Measurements from ENCODE around the gene ERFL. TPM values are rescaled to one million over a fixed set of nuclear protein-coding genes. Genes with fewer than 3 reads are reported as not detected.
A peak's percentile ranks its signal among the peaks of the same experiment; 100 is the strongest.

The ERFL gene
- total RNA-seq, 1 experiment from 2014 or later = 3.8 TPM

DNA sequence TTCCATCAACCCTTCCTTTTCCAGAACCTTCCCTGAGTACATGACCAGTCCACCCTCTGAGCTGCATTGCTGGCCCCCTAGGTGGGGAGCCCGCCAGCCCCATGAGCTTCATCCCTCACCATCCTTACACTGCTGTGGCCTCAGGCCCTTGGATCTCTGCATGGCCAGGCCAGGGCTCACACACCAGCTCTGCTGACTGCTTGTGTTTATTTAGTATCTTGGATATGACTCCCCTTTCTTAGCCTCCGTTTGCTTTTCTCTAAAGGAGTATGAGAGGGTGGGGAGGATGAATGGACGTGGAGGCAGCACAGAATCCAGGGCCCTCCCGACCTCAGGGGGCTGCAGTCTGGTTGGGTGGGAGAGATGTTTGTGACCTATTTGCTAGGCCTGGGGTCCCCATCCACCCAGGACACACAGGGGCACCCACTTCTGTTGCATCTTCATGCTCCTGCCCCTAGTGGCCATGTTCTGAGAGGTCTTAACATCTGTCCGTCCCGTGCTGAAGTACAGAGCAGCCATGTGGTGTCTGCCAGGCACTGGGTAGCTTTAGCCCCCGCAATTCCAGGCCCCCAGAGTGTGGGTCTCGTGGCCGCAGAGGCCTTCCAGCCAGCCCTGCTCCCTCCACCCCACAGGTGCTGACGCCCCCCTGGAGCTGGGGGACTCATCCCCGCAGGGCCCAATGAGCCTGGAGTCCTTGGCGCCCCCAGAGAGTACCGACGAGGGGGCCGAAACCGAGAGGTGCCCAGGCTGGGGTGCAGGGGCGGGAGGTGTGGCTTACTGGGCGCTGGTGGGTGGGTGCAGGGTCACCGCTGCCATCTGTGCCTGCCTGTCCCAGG is 32.3 kb downstream of the ERFL start:
- Histone ChIP-seq H3K4me3 (ENCODE audit: low read length) (no peak overlapping the region), H3K27ac (ENCODE audit: low read length) (peak overlapping the region; percentile 18; the same call in 1 of the 2 replicates), H3K9me2 (replicated peaks; ENCODE audit: insufficient read depth, low read length) (no peaks in the 10 kb centered on the region), H2AFZ (ENCODE audit: low read length) (no peak overlapping the region), H3K4me2 (ENCODE audit: low read depth, low read length, poor library complexity, severe bottlenecking) (no peak overlapping the region), H3K36me3 (ENCODE audit: insufficient read depth, low read length) (peaks cover 22% of the 10 kb centered on the region; the same call in 1 of the 2 replicates), H3K4me1 (ENCODE audit: low read length) (peaks cover 9% of the 10 kb centered on the region), H3K9ac (ENCODE audit: low read length) (no peak overlapping the region), H3K79me2 (ENCODE audit: low read length) (no peaks in the 10 kb centered on the region; the same call in 1 of the 2 replicates), H3K27me3 (ENCODE audit: low read length) (no peaks in the 10 kb centered on the region), H3K9me3 (ENCODE audit: low read length) (no peaks in the 10 kb centered on the region), H4K20me1 (ENCODE audit: insufficient read depth, low read depth, low read length) (no peaks in the 10 kb centered on the region)
- DNase-seq = peak; percentile 79

DNA sequence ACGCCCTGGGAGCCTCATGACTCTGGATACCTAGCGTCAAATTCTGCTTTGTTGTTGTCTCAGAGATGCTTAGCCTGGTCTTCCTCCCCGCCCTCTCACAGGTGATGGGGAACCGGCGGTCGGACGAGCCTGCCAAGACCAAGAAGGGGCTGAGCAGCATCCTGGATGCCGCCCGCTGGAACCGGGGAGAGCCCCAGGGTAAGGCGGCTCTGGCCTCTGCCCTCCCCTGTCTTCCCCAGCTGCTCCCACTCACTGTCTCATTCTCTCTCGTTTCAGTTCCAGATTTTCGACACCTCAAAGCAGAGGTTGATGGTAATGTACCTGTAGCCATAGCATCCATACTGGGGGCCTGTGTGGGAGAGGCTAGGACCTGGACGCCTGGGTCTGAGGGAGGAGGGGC is 33.9 kb downstream of the ERFL start:
- H3K4me2 ChIP-seq (ENCODE audit: low read depth, low read length, poor library complexity, severe bottlenecking) = no peak overlapping the region
- no peaks in the 10 kb centered on the region for H3K9me2 ChIP-seq (replicated peaks; ENCODE audit: insufficient read depth, low read length)
- no peak overlapping the region for H3K4me3 ChIP-seq (ENCODE audit: low read length)
- no peak overlapping the region for H3K9ac ChIP-seq (ENCODE audit: low read length)
- no peak overlapping the region for H2AFZ ChIP-seq (ENCODE audit: low read length)
- H3K27me3 ChIP-seq (ENCODE audit: low read length) = no peaks in the 10 kb centered on the region
- no peak for DNase-seq
- no peaks in the 10 kb centered on the region for H3K9me3 ChIP-seq (ENCODE audit: low read length)
- H3K36me3 ChIP-seq (ENCODE audit: insufficient read depth, low read length) = peaks cover 17% of the 10 kb centered on the region; the same call in 1 of the 2 replicates
- no peaks in the 10 kb centered on the region for H4K20me1 ChIP-seq (ENCODE audit: insufficient read depth, low read depth, low read length)
- no peaks in the 10 kb centered on the region; the same call in 1 of the 2 replicates for H3K79me2 ChIP-seq (ENCODE audit: low read length)
- H3K27ac ChIP-seq (ENCODE audit: low read length) = no peak overlapping the region
- H3K4me1 ChIP-seq (ENCODE audit: low read length) = peaks cover 9% of the 10 kb centered on the region

DNA sequence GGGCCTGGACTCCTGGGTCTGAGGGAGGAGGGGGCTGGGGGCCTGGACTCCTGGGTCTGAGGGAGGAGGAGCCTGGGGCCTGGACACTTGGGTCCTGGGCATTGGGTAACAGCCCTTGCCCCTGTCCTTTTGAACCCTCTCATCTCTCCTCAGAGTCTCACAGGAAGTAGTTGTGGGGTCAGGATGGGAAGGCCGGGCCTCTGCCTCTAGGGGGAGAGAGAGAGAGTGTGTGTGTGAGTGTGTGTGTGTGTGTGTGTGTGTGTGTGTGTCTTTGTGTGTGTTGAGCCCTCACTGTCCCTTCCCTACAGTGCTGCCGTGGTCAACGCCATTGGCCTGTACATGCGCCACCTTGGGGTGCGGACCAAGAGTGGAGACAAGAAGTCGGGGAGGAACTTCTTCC is 34.4 kb downstream of the ERFL start:
- H3K79me2 ChIP-seq (ENCODE audit: low read length) = no peaks in the 10 kb centered on the region; the same call in 1 of the 2 replicates
- no peaks in the 10 kb centered on the region for H3K9me2 ChIP-seq (replicated peaks; ENCODE audit: insufficient read depth, low read length)
- no peak overlapping the region for H2AFZ ChIP-seq (ENCODE audit: low read length)
- no peaks in the 10 kb centered on the region for H3K9me3 ChIP-seq (ENCODE audit: low read length)
- H3K36me3 ChIP-seq (ENCODE audit: insufficient read depth, low read length) = peaks cover 21% of the 10 kb centered on the region; the same call in 1 of the 2 replicates
- H3K9ac ChIP-seq (ENCODE audit: low read length) = no peak overlapping the region
- H3K4me1 ChIP-seq (ENCODE audit: low read length) = peaks cover 9% of the 10 kb centered on the region
- no peak overlapping the region for H3K4me3 ChIP-seq (ENCODE audit: low read length)
- DNase-seq = peak; percentile 77
- H3K27ac ChIP-seq (ENCODE audit: low read length) = no peak overlapping the region
- H4K20me1 ChIP-seq (ENCODE audit: insufficient read depth, low read depth, low read length) = no peaks in the 10 kb centered on the region
- H3K27me3 ChIP-seq (ENCODE audit: low read length) = no peaks in the 10 kb centered on the region
- no peak overlapping the region for H3K4me2 ChIP-seq (ENCODE audit: low read depth, low read length, poor library complexity, severe bottlenecking)

DNA sequence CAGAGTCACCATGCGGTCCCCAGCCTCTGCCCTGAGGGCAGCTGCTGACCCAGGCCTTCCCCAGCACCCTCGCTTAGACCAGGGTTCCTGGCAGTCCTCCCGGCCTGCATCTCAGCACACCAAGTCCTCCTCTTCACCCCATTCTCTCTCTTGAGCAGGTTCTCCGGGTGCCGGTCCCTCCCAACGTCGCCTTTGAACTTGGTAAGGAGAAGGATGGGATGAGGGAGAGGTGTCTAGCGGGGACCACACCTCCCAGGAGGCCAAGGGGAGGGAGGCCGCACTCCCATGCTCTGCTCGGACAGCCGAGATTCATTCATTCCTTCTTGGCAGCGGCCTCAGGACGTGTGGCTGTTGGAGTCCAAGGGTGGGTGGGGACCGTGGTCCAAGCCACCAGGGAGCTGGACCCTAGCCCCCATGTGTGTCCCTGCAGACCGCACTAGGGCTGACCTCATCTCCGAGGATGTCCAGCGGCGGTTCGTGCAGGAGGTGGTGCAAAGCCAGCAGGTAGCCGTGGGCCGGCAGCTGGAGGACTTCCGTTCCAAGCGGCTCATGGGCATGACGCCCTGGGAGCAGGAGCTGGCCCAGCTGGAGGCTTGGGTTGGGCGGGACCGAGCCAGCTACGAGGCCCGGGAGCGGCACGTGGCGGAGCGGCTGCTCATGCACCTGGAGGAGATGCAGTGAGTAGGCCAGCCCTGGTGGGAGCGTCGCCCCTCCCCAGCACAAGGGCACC is 35.9 kb downstream of the ERFL start:
- Histone ChIP-seq H3K36me3 (ENCODE audit: insufficient read depth, low read length) (peaks cover 16% of the 10 kb centered on the region; the same call in 1 of the 2 replicates), H3K79me2 (ENCODE audit: low read length) (peaks cover 11% of the 10 kb centered on the region), H3K9me2 (replicated peaks; ENCODE audit: insufficient read depth, low read length) (no peaks in the 10 kb centered on the region), H4K20me1 (ENCODE audit: insufficient read depth, low read depth, low read length) (no peaks in the 10 kb centered on the region), H3K9ac (ENCODE audit: low read length) (no peak overlapping the region), H3K4me3 (ENCODE audit: low read length) (no peak overlapping the region), H3K4me2 (ENCODE audit: low read depth, low read length, poor library complexity, severe bottlenecking) (no peak overlapping the region), H2AFZ (ENCODE audit: low read length) (no peak overlapping the region), H3K27ac (ENCODE audit: low read length) (no peak overlapping the region), H3K9me3 (ENCODE audit: low read length) (no peaks in the 10 kb centered on the region), H3K4me1 (ENCODE audit: low read length) (peaks cover 12% of the 10 kb centered on the region), H3K27me3 (ENCODE audit: low read length) (no peaks in the 10 kb centered on the region)
- no peak for DNase-seq

DNA sequence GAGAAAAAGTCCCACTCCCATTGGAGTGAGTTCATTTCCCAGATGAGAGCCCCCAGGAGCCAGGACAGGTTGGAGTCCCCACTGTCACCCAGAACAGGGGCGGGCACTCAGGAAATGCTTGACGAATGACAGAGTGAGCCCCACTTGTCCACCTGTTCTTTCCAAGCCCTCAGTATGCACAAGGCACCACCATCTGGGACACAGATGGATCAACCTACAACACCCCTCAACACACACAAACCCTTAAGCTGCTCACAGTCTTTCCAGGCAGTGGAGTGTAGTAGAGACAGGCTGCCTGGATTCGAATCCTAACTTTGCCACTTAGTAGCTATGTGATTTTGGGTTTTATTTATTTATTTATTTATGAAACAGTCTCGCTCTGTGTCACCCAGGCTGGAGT is 37.3 kb downstream of the ERFL start:
- peaks cover 16% of the 10 kb centered on the region; the same call in 1 of the 2 replicates for H3K36me3 ChIP-seq (ENCODE audit: insufficient read depth, low read length)
- no peaks in the 10 kb centered on the region for H3K9me2 ChIP-seq (replicated peaks; ENCODE audit: insufficient read depth, low read length)
- H3K27me3 ChIP-seq (ENCODE audit: low read length) = no peaks in the 10 kb centered on the region
- no peak overlapping the region for H3K27ac ChIP-seq (ENCODE audit: low read length)
- no peaks in the 10 kb centered on the region for H3K9me3 ChIP-seq (ENCODE audit: low read length)
- no peak overlapping the region for H3K4me2 ChIP-seq (ENCODE audit: low read depth, low read length, poor library complexity, severe bottlenecking)
- no peak overlapping the region for H3K9ac ChIP-seq (ENCODE audit: low read length)
- H4K20me1 ChIP-seq (ENCODE audit: insufficient read depth, low read depth, low read length) = no peaks in the 10 kb centered on the region
- H2AFZ ChIP-seq (ENCODE audit: low read length) = no peak overlapping the region
- no peak for DNase-seq
- H3K79me2 ChIP-seq (ENCODE audit: low read length) = peaks cover 25% of the 10 kb centered on the region
- H3K4me3 ChIP-seq (ENCODE audit: low read length) = no peak overlapping the region
- H3K4me1 ChIP-seq (ENCODE audit: low read length) = peaks cover 23% of the 10 kb centered on the region

DNA sequence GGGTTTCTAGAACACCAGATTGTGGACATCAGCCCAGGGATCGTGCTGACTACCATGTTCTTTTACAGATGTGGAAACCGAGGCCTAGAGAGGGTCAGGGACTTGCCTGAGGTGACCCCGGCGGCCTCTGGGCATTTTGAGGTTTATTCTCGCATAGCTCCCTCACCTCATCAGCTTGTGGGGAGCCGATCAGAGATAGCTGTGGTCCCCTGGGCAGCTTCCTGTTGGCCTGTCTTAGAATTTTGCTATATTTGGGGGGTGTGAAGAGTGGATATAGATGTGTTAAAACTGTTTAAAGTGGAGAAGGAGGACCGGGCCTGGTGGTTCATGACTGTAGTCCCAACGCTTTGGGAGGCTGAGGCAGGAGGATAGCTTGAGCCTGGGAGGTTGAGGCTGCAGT is 38.4 kb downstream of the ERFL start:
- no peak overlapping the region for H2AFZ ChIP-seq (ENCODE audit: low read length)
- no peak overlapping the region for H3K4me2 ChIP-seq (ENCODE audit: low read depth, low read length, poor library complexity, severe bottlenecking)
- peaks cover 7% of the 10 kb centered on the region; the same call in 1 of the 2 replicates for H3K36me3 ChIP-seq (ENCODE audit: insufficient read depth, low read length)
- DNase-seq = no peak
- peaks cover 27% of the 10 kb centered on the region for H3K4me1 ChIP-seq (ENCODE audit: low read length)
- no peak overlapping the region for H3K27ac ChIP-seq (ENCODE audit: low read length)
- no peak overlapping the region for H3K9ac ChIP-seq (ENCODE audit: low read length)
- no peak overlapping the region for H3K4me3 ChIP-seq (ENCODE audit: low read length)
- H3K9me3 ChIP-seq (ENCODE audit: low read length) = no peaks in the 10 kb centered on the region
- H3K27me3 ChIP-seq (ENCODE audit: low read length) = no peaks in the 10 kb centered on the region
- no peaks in the 10 kb centered on the region for H3K9me2 ChIP-seq (replicated peaks; ENCODE audit: insufficient read depth, low read length)
- 0 out of 2 replicates have a peak, but pooled peaks cover 2% of the 10 kb centered on the region for H4K20me1 ChIP-seq (ENCODE audit: insufficient read depth, low read depth, low read length)
- peaks cover 35% of the 10 kb centered on the region for H3K79me2 ChIP-seq (ENCODE audit: low read length)

DNA sequence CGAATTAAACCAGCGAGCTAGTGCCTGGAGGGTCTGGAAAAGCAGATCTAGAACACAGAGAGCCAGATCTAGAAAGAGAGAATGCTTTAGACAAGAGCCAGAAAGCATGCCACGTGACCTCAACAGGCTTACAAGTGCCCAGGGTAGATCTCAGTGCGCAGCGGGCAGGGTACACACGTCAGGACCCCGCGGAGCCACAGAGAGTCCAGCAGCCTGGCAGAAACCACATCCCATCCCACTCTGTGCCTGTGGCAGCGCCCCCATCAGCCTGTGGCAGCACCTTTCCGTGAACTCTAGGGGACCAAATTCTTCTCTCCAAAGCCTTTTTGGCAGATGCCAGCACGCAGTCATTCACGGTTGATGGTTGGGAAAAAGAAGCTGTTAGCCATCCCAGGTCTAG is 39.3 kb downstream of the ERFL start:
- H3K4me3 ChIP-seq (ENCODE audit: low read length) = no peak overlapping the region
- 0 out of 2 replicates have a peak, but pooled peaks cover 6% of the 10 kb centered on the region for H4K20me1 ChIP-seq (ENCODE audit: insufficient read depth, low read depth, low read length)
- peaks cover 30% of the 10 kb centered on the region for H3K4me1 ChIP-seq (ENCODE audit: low read length)
- H3K4me2 ChIP-seq (ENCODE audit: low read depth, low read length, poor library complexity, severe bottlenecking) = no peak overlapping the region
- DNase-seq = no peak
- H3K27me3 ChIP-seq (ENCODE audit: low read length) = no peaks in the 10 kb centered on the region
- H3K27ac ChIP-seq (ENCODE audit: low read length) = no peak overlapping the region
- H2AFZ ChIP-seq (ENCODE audit: low read length) = no peak overlapping the region
- H3K9ac ChIP-seq (ENCODE audit: low read length) = no peak overlapping the region
- no peaks in the 10 kb centered on the region for H3K9me3 ChIP-seq (ENCODE audit: low read length)
- H3K9me2 ChIP-seq (replicated peaks; ENCODE audit: insufficient read depth, low read length) = no peaks in the 10 kb centered on the region
- H3K79me2 ChIP-seq (ENCODE audit: low read length) = peaks cover 41% of the 10 kb centered on the region
- peaks cover 5% of the 10 kb centered on the region; the same call in 1 of the 2 replicates for H3K36me3 ChIP-seq (ENCODE audit: insufficient read depth, low read length)

Data from Karpas-422 (cell line).